ENCODE results near the gene ETAA1.

ETAA1 gene

GRCh38 chr2:67438337-67438736 is 41.2 kb downstream of the ETAA1 start:
- no peak for DNase-seq

GRCh38 chr2:67445652-67446268 is 48.6 kb downstream of the ETAA1 start:
- no peak for DNase-seq

- DNase-seq: peak; percentile 77
Observed at GRCh38 chr2:67446491-67446911, 49.4 kb downstream of the ETAA1 start.

GRCh38 chr2:67448648-67449047 is 51.5 kb downstream of the ETAA1 start:
- DNase-seq: no peak

GRCh38 chr2:67451086-67451832 is 54.1 kb downstream of the ETAA1 start:
- DNase-seq: no peak

GRCh38 chr2:67453310-67453709 is 56.2 kb downstream of the ETAA1 start:
- no peak for DNase-seq

GRCh38 chr2:67455219-67456142 is 58.3 kb downstream of the ETAA1 start:
- DNase-seq: no peak

- no peak for DNase-seq
Observed at GRCh38 chr2:67456428-67456827, 59.3 kb downstream of the ETAA1 start.

- no peak for DNase-seq
Observed at GRCh38 chr2:67457699-67458098, 60.6 kb downstream of the ETAA1 start.

GRCh38 chr2:67459761-67460160 is 62.6 kb downstream of the ETAA1 start:
- DNase-seq: no peak

All from NCI-H1694 treated with DMSO at 0.1 percent for 48 hours (cell line).